Tongue (tissue), 2 donors: Measurements from ENCODE around the gene IL18RAP. TPM values are rescaled to one million over a fixed set of nuclear protein-coding genes. Genes with fewer than 3 reads are reported as not detected.

ENCODE experiments used
- DNase-seq: peaks from one replicate; pipeline ENCODE4 v3.0.0-alpha.2; 2015
- total RNA-seq: library from RNA; depleted of rRNA; stranded (reverse); fragments of >200 nt; gene quantifications from one replicate; pipeline ENCODE4 v1.2.3, GENCODE V29; 2014

IL18RAP gene
- total RNA-seq, 1 donor from 2014 or later = 0.31 TPM

DNA sequence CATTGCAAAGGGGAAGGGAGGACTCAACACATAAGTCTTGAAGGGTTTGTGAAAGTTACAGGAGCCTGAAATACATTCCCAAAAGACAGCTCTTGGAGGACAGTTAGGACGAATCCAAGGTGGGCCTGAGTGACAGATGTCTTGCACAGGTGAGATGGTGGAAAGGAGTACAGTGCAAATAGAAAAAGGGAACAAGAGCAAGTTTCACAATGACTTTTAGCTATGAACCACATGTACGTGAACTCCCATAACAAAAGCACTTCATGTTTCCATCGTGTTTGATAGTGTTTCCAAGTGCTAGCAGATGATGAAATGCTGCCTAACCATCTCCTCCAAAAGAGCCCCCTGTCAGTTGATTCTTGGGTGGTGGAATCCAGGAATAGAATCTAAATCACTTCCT is 1.8 kb downstream of the IL18RAP start:
- no peak for DNase-seq

DNA sequence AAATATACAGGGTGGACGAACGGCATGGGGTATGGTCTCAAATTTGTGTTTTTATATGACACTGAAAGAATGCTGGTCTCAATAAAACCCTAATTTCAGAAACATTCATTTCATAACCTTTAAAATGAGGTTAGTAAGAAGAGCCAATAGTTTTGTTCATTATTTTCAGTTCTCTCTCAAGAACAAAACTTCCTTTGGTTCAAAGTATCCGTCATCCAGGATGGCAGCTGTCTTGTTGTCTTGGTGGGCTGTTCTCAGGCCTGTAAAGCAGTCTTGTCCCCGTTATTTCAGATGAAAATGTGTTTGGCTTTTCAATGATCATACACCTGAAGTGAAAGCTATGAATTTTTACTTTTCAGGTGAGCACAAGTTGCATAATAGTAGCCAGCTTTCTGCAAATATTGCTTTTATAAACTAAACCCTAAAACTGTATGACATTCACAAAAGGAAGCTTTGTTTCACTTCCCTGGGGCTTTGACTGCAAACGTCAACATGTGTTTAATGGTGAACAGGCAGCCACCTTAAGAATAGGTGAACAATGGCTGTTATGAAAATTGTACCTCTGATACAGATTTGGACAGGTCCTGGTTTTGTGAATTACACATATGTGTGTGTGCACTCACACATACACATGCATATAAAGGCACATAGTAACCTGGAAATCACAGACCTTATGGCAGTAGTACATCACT is 2.6 kb downstream of the IL18RAP start:
- no peak for DNase-seq

DNA sequence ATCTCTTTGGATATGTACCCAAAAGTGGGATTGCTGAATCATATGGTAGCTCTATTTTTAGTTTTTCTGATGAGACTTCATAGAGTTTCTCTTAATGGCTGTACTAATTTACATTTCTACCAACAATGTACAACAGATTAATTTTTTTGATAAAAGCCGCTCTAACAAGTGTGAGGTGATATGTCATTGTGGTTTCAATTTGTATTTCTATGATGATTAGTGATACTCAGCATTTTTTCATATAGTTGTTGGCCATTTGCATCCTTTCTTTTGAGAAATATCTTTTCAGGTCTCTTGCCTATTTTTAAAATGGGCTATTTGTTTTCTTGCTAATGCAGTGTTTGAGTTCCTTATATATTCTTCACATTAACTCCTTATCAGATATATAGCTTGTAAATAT is 4.3 kb downstream of the IL18RAP start:
- DNase-seq = no peak

DNA sequence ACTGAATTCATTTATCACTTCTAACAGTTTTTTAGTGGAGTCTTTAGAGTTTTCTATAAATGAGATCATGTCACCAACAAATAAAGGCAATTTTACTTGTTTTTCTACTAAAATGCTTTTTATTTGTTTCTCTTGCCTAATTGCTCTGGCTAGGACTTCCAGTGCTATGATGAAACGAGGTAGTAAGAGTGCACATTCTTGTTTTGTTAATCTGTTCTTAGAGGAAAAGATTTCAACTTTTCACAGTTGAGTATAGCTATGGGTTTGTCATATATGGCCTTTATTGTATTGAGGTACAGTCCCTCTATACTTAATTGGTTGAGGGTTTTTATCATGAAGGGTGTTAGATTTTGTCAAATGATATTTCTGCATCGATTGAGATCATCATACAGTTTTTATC is 5.6 kb downstream of the IL18RAP start:
- no peak for DNase-seq

DNA sequence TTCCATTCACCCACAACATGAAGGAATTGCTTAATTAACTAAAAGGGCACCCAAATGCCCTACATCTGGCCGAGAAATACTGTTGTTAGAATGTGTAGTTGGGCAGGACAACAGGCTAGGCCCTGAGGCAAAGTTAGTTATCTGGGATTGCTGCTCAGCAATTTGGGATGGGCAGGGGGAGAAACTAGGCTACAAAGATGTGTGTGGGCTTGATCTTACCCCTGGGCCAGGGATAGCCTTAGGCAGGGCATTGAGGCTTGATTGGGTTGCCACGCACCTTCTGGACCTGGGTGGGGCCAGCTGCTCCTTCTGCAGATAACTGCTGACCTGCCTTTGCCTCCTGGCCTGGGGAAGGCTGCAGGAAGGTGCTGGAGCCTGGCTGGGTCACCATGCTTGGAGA is 9.4 kb downstream of the IL18RAP start:
- DNase-seq = no peak

DNA sequence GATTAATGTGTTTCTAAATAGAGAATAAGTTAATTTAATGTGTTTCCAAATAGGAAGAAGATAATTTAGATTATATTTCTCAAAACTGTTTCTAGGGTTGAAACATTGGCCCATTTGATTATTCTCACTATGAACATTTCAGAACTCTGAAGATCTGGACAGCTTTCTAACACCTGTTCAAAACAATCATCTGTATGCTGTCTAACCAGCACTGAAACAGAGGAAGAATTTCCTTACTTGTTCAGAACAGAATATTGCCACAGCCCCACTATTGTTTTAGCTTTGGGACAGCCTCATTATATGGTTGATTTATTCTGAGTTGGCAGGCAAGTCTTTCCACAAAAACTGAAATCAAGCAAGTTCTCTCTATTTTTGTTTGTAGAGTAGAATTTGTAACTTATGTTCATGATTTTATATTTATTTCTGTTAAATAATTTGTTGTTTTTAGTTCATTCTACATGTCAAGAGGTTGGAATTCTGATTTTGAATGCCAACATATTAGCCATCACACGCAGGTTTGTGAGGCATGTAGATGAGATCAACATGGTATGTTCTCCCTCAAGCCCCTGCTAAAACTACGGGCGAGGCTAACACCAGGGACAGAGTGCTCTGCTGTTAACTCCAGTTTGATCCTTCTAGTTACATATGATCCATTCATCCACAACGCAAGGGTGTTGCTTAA is 11.2 kb downstream of the IL18RAP start:
- DNase-seq = peak; percentile 26

DNA sequence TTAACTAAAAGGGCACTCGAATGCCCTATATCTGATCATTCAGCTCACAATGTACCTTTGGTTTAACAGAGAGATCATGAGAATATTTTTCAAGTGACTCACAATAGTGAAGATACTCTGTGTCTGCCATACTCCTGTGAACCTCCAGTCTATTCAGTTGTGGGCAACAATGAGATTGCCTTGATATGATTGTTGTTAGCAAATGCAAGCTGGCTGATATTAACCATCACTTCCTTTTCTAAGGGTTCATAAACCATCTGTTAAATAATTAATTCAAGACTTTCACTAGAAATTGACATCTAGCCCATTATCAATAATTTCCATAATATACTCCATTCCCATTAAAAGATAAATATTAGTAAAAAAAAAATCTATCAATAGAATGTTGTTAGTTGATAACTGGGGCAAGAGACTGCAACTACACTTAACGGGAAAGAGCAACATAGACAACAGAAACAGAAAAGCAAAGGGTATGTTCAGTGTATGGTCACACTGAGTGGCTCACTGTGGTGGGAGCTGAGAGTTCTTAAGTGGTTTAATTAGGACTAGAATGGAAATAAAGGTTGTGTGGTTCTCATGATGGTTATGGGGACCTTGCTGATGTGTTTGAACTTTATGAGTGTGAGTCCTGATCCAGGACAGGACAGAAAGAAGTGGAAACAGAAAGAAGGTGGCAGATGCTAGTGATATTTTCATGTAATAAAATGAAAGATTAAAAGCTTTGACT is 11.9 kb downstream of the IL18RAP start:
- no peak for DNase-seq

DNA sequence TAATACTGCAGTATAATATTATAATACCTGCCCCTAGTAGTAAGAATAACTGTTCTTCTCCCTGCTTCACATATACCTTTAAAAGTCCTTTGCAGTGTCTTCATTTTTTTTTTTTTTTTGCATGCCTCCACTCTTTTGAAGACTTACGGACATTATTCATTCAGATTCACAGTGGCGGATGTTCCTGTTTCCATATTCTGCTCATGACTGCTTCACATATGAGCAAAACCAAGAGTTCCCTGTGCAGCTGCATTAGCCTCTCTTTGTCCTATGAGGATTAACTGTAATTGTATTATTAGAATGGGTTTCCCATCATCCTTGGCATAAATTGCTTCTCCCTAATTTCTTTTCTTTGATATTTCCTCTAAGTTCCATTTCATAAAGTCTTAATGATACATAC is 12.8 kb downstream of the IL18RAP start:
- no peak for DNase-seq

DNA sequence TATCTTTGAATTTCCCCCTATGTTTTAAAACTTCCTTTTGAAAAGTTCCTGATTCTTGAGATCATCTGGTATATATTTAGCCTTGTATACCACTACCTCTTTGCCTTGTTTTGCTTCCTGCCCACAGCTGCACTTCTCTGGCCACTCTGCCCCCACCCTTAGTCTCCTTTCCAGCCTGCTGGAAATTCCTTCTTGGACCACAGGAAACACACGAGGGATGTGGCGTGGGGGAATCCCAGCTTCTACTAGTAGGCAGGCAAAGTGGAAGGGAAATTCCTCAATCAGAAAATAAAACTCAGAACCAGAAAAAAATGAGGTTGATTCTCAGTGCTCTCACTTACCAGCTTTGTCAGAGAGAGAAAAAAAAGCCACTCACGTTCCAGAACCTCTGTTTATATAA is 13.4 kb downstream of the IL18RAP start:
- no peak for DNase-seq

DNA sequence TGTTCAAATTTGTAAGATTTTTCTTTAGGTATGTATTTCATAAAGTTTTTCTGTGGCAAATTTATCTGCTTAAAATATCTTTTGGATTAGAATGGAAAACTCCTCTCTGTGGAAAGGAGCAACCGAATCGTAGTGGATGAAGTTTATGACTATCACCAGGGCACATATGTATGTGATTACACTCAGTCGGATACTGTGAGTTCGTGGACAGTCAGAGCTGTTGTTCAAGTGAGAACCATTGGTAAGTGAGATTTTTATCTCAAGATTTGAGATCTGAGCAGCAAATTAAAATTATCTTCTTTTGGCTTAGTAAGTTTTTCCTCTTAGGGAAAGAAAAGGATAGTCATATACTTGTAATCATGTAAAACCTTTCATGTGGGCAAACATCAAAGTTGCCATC is 14.2 kb downstream of the IL18RAP start:
- DNase-seq = no peak

DNA sequence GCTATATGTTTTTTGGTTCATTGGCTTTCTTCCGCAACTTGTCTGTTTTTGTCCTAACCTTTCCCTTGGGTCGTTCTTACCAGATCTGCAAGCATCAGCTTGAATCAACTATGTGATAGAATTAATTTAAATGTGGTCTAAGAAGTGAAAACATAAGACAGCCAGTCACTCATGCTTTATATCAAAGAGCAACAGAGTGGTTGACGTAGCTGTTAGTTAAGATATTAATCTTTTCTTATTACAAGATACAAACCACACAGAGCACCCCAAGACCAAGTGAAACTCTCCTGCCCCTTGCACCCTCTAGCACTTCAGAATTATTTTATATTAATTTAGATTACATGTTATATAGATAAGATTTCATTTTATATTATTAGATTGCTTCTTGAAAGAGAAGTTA is 15.2 kb downstream of the IL18RAP start:
- no peak for DNase-seq

DNA sequence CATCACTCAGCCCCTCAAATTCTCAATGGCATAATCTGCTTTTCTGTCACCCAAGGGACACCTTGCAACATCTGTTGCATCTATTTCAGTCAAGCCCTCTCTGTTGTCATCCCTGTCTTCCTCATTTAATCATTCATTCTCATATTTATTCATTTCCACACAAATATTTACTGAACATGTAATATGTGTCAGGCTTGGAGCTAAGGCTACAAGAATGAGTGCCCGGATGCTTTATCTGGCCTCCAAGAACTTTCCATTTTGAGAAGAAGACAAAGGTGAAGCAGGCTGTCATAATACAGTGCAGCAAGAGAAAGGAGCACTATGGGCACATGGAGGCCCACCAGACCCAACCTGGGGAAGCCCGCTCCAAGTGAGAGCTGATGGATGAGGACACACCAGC is 15.6 kb downstream of the IL18RAP start:
- no peak for DNase-seq

DNA sequence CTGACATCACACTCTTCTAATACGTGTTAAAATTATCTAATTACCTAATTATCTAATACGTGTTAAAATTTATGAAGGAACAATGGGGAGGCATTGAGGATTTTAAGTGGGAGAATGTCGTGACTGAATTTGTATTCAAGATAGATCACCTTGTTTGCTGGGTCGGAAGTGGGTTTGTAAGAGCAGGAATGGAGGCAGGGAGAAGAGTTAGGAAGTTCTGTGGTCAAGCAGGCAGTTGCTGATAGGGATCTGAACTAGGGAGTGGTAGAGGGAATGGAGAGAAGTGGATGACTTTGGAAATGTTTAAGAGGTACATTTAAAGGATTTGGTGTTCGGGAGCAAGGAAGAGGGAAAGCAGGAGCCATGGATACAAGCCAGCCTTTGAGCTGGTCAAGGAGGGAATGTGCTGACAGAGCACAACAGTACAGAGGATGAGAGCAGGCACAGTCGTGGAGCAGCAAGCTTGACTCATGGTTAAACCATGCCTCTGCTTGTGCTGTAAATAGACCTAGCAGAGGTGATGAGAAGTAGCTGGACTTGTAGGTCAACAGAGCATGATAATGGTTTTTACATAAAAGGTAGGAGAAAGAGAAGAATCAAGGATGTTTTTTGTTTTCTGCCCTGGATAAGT is 16.2 kb downstream of the IL18RAP start:
- no peak for DNase-seq

DNA sequence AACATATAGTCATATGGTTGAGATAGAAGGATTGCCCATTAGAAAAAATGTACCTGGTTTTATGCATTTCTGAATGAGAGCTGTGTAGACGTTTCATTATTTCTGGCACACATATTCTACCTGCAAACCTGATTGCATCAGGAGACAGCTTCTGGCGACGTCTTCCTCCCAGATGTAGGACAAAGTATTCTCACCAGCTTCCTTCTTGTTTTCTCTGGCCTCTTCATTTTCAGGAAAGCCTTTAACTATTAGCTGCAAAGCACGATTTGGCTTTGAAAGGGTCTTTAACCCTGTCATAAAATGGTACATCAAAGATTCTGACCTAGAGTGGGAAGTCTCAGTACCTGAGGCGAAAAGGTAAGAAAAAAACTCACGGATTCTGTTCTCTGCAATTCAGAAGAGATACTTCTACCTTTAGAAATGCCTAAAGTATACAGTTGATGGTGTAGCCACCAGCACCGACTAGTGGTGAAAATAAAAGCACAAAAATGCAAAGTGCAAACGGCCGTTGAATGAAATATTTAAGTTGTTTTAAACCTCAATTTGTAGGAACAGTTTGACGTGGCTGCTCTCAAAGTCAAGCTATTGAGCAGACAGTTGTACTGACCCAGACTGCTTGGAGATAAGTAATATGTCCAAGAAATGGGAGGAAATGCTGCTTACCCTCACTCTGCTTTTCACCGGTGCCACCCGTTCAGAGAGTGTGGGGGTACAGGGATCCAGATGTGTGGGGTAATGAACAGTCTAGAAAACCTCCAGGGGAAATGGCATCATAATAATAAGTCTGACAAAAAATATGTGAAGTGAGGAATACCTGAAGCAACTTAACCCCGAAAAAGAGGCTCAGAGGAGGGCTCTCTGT is 20.2 kb downstream of the IL18RAP start:
- DNase-seq = peak; percentile 54

DNA sequence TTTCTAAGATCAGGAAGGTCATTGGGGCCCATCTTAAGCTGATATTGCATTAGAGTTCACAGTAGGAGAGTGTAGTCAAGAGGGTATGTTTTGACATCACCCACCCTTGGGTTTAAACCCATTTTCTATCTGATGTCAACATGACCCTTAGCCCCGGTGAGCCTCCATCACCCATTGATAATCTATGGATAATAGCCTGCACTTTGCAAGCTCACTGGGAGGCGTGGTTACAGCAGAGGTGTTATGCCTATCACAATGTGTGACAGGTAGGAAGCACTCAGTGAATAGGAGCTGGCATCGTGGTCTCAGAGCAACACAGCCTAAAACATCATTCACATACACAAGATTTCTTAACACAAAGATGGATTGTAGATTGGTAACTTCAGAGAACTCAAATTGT is 21.3 kb downstream of the IL18RAP start:
- DNase-seq = no peak

DNA sequence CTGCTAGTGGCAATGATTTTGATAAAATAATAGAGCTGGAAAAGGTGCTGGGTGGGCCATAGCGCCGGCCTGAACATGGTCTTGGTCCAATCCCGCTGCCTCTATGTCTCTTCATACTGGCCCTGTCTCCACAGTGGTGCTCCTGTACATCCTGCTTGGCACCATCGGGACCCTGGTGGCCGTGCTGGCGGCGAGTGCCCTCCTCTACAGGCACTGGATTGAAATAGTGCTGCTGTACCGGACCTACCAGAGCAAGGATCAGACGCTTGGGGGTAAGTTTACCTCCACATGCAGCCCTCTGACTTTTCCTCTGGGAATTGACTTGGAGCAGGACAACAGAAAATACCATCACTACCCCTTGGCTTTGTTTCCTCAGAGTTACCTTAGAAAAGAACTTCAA is 24.0 kb downstream of the IL18RAP start:
- DNase-seq = no peak

DNA sequence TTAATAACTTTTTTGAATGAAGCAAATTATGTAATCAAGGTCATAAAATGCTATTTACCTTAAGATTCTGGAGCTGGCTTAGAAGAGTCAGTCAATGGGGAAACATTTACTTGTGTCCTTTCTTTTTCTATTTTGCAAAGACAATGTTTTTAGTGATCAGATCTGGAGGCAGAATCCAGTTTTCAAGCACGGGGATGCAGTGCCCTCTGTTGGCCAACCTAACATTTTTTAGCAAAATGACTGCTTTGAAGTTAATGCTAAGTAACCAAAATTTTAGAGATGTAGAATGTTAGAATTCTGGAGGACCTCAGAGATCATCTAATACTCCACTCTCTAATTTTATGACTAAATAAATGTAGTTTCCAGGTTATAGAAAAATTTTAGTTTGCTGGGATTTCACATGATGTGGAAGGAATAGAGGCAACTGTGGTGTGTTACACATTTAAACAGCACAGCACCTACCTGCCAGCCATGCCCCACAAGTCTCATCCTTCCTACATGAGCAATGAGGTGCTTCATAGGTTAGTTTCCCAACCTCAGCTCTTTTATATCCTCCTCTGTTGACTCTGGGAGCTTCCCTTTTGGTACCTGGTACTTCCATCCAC is 26.5 kb downstream of the IL18RAP start:
- peak; percentile 61 for DNase-seq

DNA sequence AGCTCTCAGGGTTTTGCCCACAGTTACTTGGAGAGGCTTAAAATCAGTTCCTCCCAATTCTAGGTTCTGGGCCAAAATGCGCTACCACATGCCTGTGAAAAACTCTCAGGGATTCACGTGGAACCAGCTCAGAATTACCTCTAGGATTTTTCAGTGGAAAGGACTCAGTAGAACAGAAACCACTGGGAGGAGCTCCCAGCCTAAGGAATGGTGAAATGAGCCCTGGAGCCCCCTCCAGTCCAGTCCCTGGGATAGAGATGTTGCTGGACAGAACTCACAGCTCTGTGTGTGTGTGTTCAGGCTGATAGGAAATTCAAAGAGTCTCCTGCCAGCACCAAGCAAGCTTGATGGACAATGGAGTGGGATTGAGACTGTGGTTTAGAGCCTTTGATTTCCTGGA is 29.0 kb downstream of the IL18RAP start:
- DNase-seq = no peak

DNA sequence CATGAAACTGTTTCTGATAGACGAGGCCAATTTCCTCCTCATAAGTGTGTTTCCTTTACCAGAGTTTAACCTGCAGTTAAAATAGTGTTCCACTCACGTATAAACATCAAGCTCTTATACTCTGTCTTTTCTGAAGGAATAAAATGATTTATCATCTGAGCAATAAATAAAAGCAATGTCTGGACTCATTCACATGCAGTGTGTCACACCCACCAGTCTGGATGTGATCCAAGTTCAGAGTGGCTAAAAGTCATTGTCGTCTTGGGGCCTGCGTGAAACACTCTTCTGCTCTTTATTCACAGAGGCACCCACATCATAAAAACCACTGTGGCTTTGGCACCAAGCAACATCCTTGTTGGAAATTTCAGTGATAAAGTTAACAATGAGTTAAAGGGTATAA is 30.5 kb downstream of the IL18RAP start:
- no peak for DNase-seq

DNA sequence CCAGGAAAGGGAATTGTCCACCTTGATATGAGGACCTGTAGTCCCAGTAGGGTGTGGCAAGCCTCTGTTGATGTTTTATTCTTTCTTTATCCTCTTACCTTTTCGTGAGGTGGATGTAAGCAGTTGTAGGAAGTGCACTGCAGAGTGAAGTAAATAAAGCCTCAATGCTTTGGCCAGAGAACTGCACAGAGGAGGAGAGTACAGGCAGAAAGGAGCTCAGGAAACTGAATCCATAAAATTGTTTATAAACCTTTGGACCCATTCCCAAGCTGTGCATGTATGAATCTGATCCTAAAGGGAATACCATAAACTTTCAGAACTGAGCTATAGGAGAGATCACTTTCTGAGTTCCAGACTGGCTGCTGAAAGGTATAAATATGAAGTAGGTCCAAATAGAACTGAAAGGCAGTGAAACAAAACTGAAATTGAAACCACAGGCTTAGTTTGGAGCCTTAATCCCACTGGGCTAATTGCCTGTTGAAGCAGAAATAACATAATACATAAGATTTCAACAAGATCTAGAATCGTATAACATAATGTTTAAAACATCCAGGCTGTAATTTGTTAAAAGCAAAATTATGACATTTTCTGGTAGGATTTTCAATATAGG is 32.2 kb downstream of the IL18RAP start:
- DNase-seq = no peak

DNA sequence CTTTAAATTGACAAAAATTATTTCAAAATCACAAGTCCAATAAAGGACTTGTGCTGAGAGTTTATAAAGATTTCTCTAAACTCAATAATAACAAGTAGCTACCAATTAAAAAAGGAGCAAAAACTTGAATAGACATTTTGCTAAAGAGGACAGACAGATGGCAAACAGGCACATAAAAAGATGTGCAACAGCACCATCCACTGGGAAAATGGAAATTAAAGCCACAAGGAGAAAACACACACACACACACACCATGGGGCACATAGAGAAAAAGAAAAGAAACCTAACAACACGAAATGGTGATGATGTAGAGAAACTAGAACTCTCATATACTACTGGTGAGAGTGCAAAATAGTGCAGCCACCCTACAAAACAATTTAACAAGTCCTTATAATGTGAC is 37.5 kb downstream of the IL18RAP start:
- DNase-seq = no peak
